Measurements from ENCODE around the gene ASTL. TPM values are rescaled to one million over a fixed set of nuclear protein-coding genes. Genes with fewer than 3 reads are reported as not detected.

ASTL gene
- total RNA-seq, 1 experiment from 2014 or later, result 0.79 TPM

DNA sequence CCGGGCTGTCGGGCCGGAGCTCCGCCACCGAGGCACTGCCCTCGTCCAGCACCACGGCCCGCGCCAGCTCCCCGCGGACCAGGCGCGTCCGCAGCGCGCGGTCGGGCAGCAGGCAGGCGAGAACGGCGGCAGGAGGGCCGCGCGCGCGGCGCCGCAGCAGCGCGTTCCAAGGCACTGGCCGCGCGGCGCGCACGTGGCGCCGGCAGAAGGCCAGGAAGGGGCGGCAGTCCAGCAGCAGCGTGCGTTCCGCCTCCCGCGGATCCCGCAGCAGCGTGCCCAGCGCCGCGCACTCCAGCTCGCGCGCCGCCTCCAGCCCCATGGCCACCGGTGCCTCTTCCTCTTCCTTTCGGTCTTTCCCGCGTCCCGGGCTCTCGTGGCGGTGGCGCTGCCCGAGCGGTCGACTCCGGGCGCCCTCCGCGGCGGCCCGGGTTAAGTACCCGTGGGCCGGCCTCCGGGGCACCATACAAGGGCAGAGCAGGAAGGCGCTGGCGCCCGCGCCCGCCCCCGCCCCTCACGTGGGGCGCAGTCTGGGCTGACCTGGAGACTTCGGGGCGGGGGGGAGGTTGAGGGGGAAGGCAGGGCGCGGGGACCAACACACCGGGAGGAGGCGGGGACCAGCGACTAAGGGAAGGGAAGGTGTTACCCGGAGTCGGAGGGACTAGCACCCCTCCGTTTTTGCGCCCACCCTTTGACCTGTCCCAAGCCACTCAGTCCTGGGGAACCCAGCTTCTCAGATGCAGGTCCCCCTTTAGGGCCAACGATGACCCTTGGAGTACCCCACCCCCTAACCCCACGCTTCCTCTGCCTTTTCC is 6.9 kb upstream of the ASTL start, which contains the start of gene DUSP2 (continued):
- TF ChIP-seq CBFB (CRISPR knock-in tag; IDR thresholded peaks at IDR 0.05; ENCODE audit: low read depth) (peak; percentile 91; the same call in 1 of the 2 replicates), CREB1 (CRISPR knock-in tag; IDR thresholded peaks at IDR 0.05) (0 out of 2 replicates have a peak, but pooled peaks have one; percentile 49), ZNF219 (CRISPR knock-in tag; IDR thresholded peaks at IDR 0.05; ENCODE audit: borderline replicate concordance) (peak; percentile 64), JUN (CRISPR knock-in tag; IDR thresholded peaks at IDR 0.05) (peak; percentile 82), ZNF263 (CRISPR knock-in tag; IDR thresholded peaks at IDR 0.05; ENCODE audit: low read depth) (peak; percentile 63; the same call in 1 of the 2 replicates), KAT7 (CRISPR knock-in tag; IDR thresholded peaks at IDR 0.05; ENCODE audit: borderline replicate concordance) (peak; percentile 75; the same call in 1 of the 2 replicates)
- TF ChIP-seq, protein P1, sequence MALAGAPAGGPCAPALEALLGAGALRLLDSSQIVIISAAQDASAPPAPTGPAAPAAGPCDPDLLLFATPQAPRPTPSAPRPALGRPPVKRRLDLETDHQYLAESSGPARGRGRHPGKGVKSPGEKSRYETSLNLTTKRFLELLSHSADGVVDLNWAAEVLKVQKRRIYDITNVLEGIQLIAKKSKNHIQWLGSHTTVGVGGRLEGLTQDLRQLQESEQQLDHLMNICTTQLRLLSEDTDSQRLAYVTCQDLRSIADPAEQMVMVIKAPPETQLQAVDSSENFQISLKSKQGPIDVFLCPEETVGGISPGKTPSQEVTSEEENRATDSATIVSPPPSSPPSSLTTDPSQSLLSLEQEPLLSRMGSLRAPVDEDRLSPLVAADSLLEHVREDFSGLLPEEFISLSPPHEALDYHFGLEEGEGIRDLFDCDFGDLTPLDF (CRISPR knock-in tag; IDR thresholded peaks at IDR 0.05), result peak; percentile 91; the same call in 1 of the 2 replicates
- TF ChIP-seq, protein P2, sequence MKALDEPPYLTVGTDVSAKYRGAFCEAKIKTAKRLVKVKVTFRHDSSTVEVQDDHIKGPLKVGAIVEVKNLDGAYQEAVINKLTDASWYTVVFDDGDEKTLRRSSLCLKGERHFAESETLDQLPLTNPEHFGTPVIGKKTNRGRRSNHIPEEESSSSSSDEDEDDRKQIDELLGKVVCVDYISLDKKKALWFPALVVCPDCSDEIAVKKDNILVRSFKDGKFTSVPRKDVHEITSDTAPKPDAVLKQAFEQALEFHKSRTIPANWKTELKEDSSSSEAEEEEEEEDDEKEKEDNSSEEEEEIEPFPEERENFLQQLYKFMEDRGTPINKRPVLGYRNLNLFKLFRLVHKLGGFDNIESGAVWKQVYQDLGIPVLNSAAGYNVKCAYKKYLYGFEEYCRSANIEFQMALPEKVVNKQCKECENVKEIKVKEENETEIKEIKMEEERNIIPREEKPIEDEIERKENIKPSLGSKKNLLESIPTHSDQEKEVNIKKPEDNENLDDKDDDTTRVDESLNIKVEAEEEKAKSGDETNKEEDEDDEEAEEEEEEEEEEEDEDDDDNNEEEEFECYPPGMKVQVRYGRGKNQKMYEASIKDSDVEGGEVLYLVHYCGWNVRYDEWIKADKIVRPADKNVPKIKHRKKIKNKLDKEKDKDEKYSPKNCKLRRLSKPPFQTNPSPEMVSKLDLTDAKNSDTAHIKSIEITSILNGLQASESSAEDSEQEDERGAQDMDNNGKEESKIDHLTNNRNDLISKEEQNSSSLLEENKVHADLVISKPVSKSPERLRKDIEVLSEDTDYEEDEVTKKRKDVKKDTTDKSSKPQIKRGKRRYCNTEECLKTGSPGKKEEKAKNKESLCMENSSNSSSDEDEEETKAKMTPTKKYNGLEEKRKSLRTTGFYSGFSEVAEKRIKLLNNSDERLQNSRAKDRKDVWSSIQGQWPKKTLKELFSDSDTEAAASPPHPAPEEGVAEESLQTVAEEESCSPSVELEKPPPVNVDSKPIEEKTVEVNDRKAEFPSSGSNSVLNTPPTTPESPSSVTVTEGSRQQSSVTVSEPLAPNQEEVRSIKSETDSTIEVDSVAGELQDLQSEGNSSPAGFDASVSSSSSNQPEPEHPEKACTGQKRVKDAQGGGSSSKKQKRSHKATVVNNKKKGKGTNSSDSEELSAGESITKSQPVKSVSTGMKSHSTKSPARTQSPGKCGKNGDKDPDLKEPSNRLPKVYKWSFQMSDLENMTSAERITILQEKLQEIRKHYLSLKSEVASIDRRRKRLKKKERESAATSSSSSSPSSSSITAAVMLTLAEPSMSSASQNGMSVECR (CRISPR knock-in tag; IDR thresholded peaks at IDR 0.05; ENCODE audit: borderline replicate concordance), result peak; percentile 95; the same call in 1 of the 2 replicates
- TF ChIP-seq, protein P3, sequence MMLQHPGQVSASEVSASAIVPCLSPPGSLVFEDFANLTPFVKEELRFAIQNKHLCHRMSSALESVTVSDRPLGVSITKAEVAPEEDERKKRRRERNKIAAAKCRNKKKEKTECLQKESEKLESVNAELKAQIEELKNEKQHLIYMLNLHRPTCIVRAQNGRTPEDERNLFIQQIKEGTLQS (CRISPR knock-in tag; conservative IDR thresholded peaks at IDR 0.05), result no peak

DNA sequence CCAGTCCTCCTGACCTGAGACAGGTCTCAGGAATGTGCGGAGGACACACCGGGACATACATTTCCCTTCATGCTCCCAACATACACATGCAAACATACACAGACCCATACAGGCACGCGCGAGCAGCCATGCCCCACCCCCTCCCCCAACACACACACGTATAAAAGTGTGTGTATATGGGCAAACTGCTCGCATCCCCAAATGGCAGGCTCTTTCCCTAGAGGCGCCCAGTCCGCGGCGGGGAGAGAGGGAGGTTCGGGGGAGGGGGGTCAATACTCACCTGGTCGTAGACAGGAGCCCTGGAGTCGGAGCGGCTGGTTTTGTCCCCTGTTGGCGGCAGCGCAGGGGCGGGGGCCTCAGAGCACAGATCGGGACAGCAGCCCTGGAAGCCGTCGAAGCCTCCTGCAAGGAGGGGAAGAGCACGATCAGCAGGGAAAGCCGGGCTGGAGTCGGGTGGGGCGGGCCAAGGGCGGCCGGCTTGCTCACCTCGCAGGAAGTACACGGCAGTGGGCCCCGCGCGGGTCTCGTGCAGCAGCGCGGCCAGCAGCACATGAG is 6.3 kb upstream of the ASTL start:
- ChIA-PET POLR2A (no interaction called here), CTCF (interaction anchor here (0.7 to 9.4 kb wide), 11 partner anchors 11 to 152 kb away, joined by 3 to 214 read pairs (median 4); no protein-coding TSS in a partner anchor)
- DNase-seq (ENCODE audit: low spot score) (peak; percentile 50), ATAC-seq (peak; percentile 1; the same call in 1 of the 2 replicates)
- TF ChIP-seq, protein P4, sequence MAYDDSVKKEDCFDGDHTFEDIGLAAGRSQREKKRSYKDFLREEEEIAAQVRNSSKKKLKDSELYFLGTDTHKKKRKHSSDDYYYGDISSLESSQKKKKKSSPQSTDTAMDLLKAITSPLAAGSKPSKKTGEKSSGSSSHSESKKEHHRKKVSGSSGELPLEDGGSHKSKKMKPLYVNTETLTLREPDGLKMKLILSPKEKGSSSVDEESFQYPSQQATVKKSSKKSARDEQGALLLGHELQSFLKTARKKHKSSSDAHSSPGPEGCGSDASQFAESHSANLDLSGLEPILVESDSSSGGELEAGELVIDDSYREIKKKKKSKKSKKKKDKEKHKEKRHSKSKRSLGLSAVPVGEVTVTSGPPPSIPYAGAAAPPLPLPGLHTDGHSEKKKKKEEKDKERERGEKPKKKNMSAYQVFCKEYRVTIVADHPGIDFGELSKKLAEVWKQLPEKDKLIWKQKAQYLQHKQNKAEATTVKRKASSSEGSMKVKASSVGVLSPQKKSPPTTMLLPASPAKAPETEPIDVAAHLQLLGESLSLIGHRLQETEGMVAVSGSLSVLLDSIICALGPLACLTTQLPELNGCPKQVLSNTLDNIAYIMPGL (CRISPR knock-in tag; IDR thresholded peaks at IDR 0.05), result no peak
- TF ChIP-seq, protein P5, sequence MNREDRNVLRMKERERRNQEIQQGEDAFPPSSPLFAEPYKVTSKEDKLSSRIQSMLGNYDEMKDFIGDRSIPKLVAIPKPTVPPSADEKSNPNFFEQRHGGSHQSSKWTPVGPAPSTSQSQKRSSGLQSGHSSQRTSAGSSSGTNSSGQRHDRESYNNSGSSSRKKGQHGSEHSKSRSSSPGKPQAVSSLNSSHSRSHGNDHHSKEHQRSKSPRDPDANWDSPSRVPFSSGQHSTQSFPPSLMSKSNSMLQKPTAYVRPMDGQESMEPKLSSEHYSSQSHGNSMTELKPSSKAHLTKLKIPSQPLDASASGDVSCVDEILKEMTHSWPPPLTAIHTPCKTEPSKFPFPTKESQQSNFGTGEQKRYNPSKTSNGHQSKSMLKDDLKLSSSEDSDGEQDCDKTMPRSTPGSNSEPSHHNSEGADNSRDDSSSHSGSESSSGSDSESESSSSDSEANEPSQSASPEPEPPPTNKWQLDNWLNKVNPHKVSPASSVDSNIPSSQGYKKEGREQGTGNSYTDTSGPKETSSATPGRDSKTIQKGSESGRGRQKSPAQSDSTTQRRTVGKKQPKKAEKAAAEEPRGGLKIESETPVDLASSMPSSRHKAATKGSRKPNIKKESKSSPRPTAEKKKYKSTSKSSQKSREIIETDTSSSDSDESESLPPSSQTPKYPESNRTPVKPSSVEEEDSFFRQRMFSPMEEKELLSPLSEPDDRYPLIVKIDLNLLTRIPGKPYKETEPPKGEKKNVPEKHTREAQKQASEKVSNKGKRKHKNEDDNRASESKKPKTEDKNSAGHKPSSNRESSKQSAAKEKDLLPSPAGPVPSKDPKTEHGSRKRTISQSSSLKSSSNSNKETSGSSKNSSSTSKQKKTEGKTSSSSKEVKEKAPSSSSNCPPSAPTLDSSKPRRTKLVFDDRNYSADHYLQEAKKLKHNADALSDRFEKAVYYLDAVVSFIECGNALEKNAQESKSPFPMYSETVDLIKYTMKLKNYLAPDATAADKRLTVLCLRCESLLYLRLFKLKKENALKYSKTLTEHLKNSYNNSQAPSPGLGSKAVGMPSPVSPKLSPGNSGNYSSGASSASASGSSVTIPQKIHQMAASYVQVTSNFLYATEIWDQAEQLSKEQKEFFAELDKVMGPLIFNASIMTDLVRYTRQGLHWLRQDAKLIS (CRISPR knock-in tag; IDR thresholded peaks at IDR 0.05; ENCODE audit: borderline replicate concordance), result no peak
- TF ChIP-seq, protein P6, sequence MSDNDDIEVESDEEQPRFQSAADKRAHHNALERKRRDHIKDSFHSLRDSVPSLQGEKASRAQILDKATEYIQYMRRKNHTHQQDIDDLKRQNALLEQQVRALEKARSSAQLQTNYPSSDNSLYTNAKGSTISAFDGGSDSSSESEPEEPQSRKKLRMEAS (CRISPR knock-in tag; IDR thresholded peaks at IDR 0.05), result peak; percentile 25
- 0 out of 2 replicates have a peak, but pooled peaks have one; percentile 8 for TF ChIP-seq JUN (CRISPR knock-in tag; IDR thresholded peaks at IDR 0.05)
- Mint-ChIP-seq H3K36me3 (no peaks in the 10 kb centered on the region), H3K4me3 (peak overlapping the region; percentile 76), H3K27ac (no peak overlapping the region), H3K9me3 (no peaks in the 10 kb centered on the region), H3K4me1 (peaks cover 25% of the 10 kb centered on the region), H3K27me3 (ENCODE audit: low read depth) (peaks cover 35% of the 10 kb centered on the region)
